H9 (cell line): Measurements from ENCODE around the gene NEU3. TPM values are rescaled to one million over a fixed set of nuclear protein-coding genes. Genes with fewer than 3 reads are reported as not detected.

Source experiments
- DNase-seq: peaks from one replicate; pipeline ENCODE4 v3.0.0-alpha.2; 2017
- H2AFZ ChIP-seq: one replicate; pipeline ENCODE4 v1.6.1; 2013; ENCODE audit warnings: mild to moderate bottlenecking, low read length, control low read depth, moderate library complexity
- H2AK5ac ChIP-seq: 2 replicates; pipeline ENCODE4 v1.6.1; 2013; ENCODE audit warnings: low read length, control low read depth, mixed read lengths; ENCODE audit not compliant: insufficient read length
- H2BK120ac ChIP-seq: one replicate; pipeline ENCODE4 v1.6.1; 2013; ENCODE audit warnings: low read depth, mild to moderate bottlenecking, low read length, control low read depth, inconsistent platforms; ENCODE audit not compliant: poor library complexity, severe bottlenecking
- H2BK12ac ChIP-seq: 2 replicates; pipeline ENCODE4 v1.6.1; 2013; ENCODE audit warnings: low read length, control low read depth, mixed read lengths, low read depth; ENCODE audit not compliant: insufficient read length
- H2BK15ac ChIP-seq: 2 replicates; pipeline ENCODE4 v1.6.1; 2013; ENCODE audit warnings: low read depth, low read length, control low read depth
- H2BK20ac ChIP-seq: one replicate; pipeline ENCODE4 v1.6.1; 2013; ENCODE audit warnings: low read depth, mild to moderate bottlenecking, low read length, control low read depth, inconsistent platforms; ENCODE audit not compliant: poor library complexity, severe bottlenecking
- H2BK5ac ChIP-seq: 2 replicates; pipeline ENCODE4 v1.6.1; 2013; ENCODE audit warnings: low read length, control low read depth, mixed read lengths; ENCODE audit not compliant: insufficient read length
- H3K14ac ChIP-seq: 2 replicates; pipeline ENCODE4 v1.6.1; 2013; ENCODE audit warnings: low read length, control low read depth; ENCODE audit not compliant: insufficient read depth
- H3K18ac ChIP-seq: 2 replicates; pipeline ENCODE4 v1.6.1; 2013; ENCODE audit warnings: low read depth, mild to moderate bottlenecking, mixed read lengths, low read length, control low read depth; ENCODE audit not compliant: insufficient read length
- H3K23ac ChIP-seq: 2 replicates; pipeline ENCODE4 v1.6.1; 2013; ENCODE audit warnings: low read length, control low read depth, mixed read lengths, low read depth; ENCODE audit not compliant: insufficient read length
- H3K23me2 ChIP-seq: 2 replicates; pipeline ENCODE4 v1.6.1; 2013; ENCODE audit warnings: low read depth, mild to moderate bottlenecking, mixed read lengths, low read length, control low read depth; ENCODE audit not compliant: insufficient read length, poor library complexity, severe bottlenecking
- H3K27ac ChIP-seq: 2 replicates; pipeline ENCODE4 v1.5.1; 2013; ENCODE audit warnings: low read length, control low read depth, mixed read lengths, low read depth; ENCODE audit not compliant: insufficient read length
- H3K27me3 ChIP-seq: 2 replicates; pipeline ENCODE4 v1.6.1; 2013; ENCODE audit warnings: low read length, control low read depth, inconsistent platforms; ENCODE audit not compliant: insufficient read depth
- H3K4ac ChIP-seq: 2 replicates; pipeline ENCODE4 v1.6.1; 2013; ENCODE audit warnings: low read depth, mild to moderate bottlenecking, control low read depth, inconsistent platforms, low read length, moderate library complexity
- H3K4me1 ChIP-seq: 2 replicates; pipeline ENCODE4 v1.6.1; 2013; ENCODE audit warnings: low read length, control low read depth, inconsistent platforms; ENCODE audit not compliant: insufficient read depth
- H3K4me2 ChIP-seq: 2 replicates; pipeline ENCODE4 v1.6.1; 2013; ENCODE audit warnings: low read length, control low read depth, mixed read lengths; ENCODE audit not compliant: insufficient read length, insufficient read depth
- H3K56ac ChIP-seq: 2 replicates; pipeline ENCODE4 v1.6.1; 2013; ENCODE audit warnings: low read depth, mild to moderate bottlenecking, mixed read lengths, low read length, control low read depth; ENCODE audit not compliant: insufficient read length
- H3K79me1 ChIP-seq: 2 replicates; pipeline ENCODE4 v1.6.1; 2013; ENCODE audit warnings: low read depth, mild to moderate bottlenecking, moderate library complexity, low read length, control low read depth, inconsistent platforms; ENCODE audit not compliant: insufficient read depth, poor library complexity, severe bottlenecking
- H3K79me2 ChIP-seq: 2 replicates; pipeline ENCODE4 v1.6.1; 2013; ENCODE audit warnings: low read length, control low read depth, inconsistent platforms; ENCODE audit not compliant: insufficient read depth
- H3K9ac ChIP-seq: 2 replicates; pipeline ENCODE4 v1.6.1; 2013; ENCODE audit warnings: low read length, control low read depth, mixed read lengths; ENCODE audit not compliant: insufficient read length; ENCODE audit errors: extremely low read depth
- H3K9me3 ChIP-seq: one replicate; pipeline ENCODE4 v1.6.1; 2013; ENCODE audit warnings: low read depth, low read length, inconsistent platforms; ENCODE audit not compliant: control insufficient read depth
- H3T11ph ChIP-seq: one replicate; pipeline ENCODE4 v1.6.1; 2013; ENCODE audit warnings: mild to moderate bottlenecking, low read length, control low read depth, inconsistent platforms
- H4K20me1 ChIP-seq: one replicate; pipeline ENCODE4 v1.6.1; 2013; ENCODE audit not compliant: control insufficient read depth, insufficient read length, insufficient read depth
- H4K5ac ChIP-seq: 2 replicates; pipeline ENCODE4 v1.6.1; 2013; ENCODE audit warnings: low read depth, mild to moderate bottlenecking, mixed read lengths, low read length, control low read depth; ENCODE audit not compliant: insufficient read length
- H4K8ac ChIP-seq: replicated peaks from 2 replicates; pipeline ENCODE4 v1.6.1; 2013; ENCODE audit warnings: low read length, control low read depth, mixed read lengths, low read depth; ENCODE audit not compliant: insufficient read length
- H4K91ac ChIP-seq: 2 replicates; pipeline ENCODE4 v1.6.1; 2013; ENCODE audit warnings: low read depth, mild to moderate bottlenecking, moderate library complexity, mixed read lengths, low read length, control low read depth; ENCODE audit not compliant: insufficient read length
- H3K27ac Mint-ChIP-seq, 3 experiments: 2 replicates in 2 of 3; 3 replicates in 1 of 3; pipeline ENCODE4 v1.8.0; 2020 to 2021; ENCODE audit warnings: mixed read lengths in 3 of 3, mild to moderate bottlenecking in 1 of 3, moderate library complexity in 1 of 3
- H3K27me3 Mint-ChIP-seq: 2 replicates; pipeline ENCODE4 v1.8.0; 2021; ENCODE audit warnings: low read depth, mild to moderate bottlenecking, moderate library complexity, mixed read lengths
- H3K36me3 Mint-ChIP-seq, 3 experiments: 2 replicates in 2 of 3; 3 replicates in 1 of 3; pipeline ENCODE4 v1.8.0; 2020 to 2021; ENCODE audit warnings: low read depth in 3 of 3, mixed read lengths in 3 of 3; ENCODE audit not compliant: insufficient read depth in 1 of 3
- H3K4me1 Mint-ChIP-seq, 2 experiments: 2 replicates each; pipeline ENCODE4 v1.8.0; 2020; ENCODE audit warnings: mixed read lengths in 2 of 2
- H3K4me3 Mint-ChIP-seq, 2 experiments: 2 replicates in 1 of 2; 3 replicates in 1 of 2; pipeline ENCODE4 v1.8.0; 2020 to 2021; ENCODE audit warnings: mild to moderate bottlenecking in 2 of 2, mixed read lengths in 2 of 2, moderate library complexity in 1 of 2
- H3K9me3 Mint-ChIP-seq, 2 experiments: 2 replicates in 1 of 2; 3 replicates in 1 of 2; pipeline ENCODE4 v1.8.0; 2020; ENCODE audit warnings: mild to moderate bottlenecking in 2 of 2, mixed read lengths in 2 of 2, moderate library complexity in 1 of 2
- WGBS: extraction: QIAGEN DNeasy Blood & Tissue Kit; methylation state at CpG from one replicate; pipeline ENCODE4 v1.1.7; 2013; ENCODE audit warnings: missing lambda C conversion rate, low lambda C conversion rate, mixed read lengths; ENCODE audit not compliant: insufficient read length; ENCODE audit errors: extremely low coverage; 5-methylcytosine and 5-hydroxymethylcytosine counted together
- total RNA-seq: library from RNA; stranded (reverse); gene quantifications from 2 replicates; pipeline ENCODE4 v1.2.1, GENCODE V29; 2021
- TF ChIP-seq, protein P1 (sequence below): fragments of 200-600 bp; sonication (generic); conservative IDR thresholded peaks from 3 replicates; pipeline ENCODE4 v1.8.0; 2021; ENCODE audit warnings: antibody characterized with exemption, mild to moderate bottlenecking

The NEU3 gene
- total RNA-seq, 1 experiment from 2014 or later, result 15.9 TPM

DNA sequence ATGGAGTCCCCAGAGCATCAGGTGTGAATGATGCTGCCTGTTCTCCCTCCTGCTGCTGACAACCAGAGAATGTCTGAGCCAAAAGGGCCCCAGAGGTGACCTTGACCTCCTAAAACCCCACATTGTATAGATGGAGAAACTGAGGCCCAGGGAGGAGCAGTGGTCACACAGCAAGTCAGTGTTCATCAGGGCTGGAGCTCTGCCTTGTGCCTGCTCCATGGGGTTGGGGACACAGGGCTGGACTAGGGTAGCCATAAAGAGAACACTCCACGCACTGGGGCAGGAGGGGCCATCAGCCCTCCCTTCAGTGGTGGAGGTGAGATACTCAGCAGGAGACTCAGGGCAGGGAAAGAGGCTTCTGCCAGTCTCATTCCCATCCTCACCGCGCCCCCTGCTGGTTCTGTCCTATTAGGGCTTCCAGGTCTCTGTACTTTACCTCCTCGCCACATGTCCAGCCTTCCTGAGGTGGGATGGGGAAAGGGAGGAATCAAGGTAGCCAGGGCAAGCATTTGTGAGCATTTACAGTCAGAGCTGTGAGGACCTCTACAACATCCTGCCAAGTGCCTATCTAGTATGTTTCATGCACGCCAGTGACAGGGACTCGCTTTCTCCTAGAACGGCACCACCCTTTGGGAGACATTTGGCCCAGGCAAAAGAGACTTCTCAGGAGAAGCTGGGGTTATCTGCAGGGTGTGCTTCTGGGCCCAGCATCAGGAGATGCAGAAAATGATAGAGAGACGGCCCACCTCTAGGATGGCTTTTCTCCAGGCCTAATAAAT lies 43.2 kb downstream of the NEU3 start:
- no peak overlapping the region for H2BK12ac ChIP-seq
- no peak overlapping the region for H2AK5ac ChIP-seq
- no peak overlapping the region for H3K27ac Mint-ChIP-seq
- no peak overlapping the region for H4K91ac ChIP-seq
- H3K27me3 Mint-ChIP-seq, result no peaks in the 10 kb centered on the region; the same call in 1 of the 2 replicates
- no peak overlapping the region for H4K5ac ChIP-seq
- H2BK15ac ChIP-seq, result no peak overlapping the region
- peaks cover 7 to 9% of the 10 kb centered on the region in 2 experiments for H3K4me1 Mint-ChIP-seq
- H3K9me3 ChIP-seq, result no peaks in the 10 kb centered on the region
- no peak overlapping the region for H3K9ac ChIP-seq
- no peak overlapping the region for H3T11ph ChIP-seq
- no peaks in the 10 kb centered on the region for H3K36me3 Mint-ChIP-seq
- TF ChIP-seq, protein P1, sequence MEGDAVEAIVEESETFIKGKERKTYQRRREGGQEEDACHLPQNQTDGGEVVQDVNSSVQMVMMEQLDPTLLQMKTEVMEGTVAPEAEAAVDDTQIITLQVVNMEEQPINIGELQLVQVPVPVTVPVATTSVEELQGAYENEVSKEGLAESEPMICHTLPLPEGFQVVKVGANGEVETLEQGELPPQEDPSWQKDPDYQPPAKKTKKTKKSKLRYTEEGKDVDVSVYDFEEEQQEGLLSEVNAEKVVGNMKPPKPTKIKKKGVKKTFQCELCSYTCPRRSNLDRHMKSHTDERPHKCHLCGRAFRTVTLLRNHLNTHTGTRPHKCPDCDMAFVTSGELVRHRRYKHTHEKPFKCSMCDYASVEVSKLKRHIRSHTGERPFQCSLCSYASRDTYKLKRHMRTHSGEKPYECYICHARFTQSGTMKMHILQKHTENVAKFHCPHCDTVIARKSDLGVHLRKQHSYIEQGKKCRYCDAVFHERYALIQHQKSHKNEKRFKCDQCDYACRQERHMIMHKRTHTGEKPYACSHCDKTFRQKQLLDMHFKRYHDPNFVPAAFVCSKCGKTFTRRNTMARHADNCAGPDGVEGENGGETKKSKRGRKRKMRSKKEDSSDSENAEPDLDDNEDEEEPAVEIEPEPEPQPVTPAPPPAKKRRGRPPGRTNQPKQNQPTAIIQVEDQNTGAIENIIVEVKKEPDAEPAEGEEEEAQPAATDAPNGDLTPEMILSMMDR, result peak; percentile 85
- no peak overlapping the region for H3K23ac ChIP-seq
- no peak overlapping the region for H4K8ac ChIP-seq
- no peaks in the 10 kb centered on the region for H4K20me1 ChIP-seq
- H3K79me2 ChIP-seq, result no peaks in the 10 kb centered on the region
- H2BK120ac ChIP-seq, result no peak overlapping the region
- H2BK5ac ChIP-seq, result no peak overlapping the region
- no peak overlapping the region for H3K4me3 Mint-ChIP-seq
- peak; percentile 86 for DNase-seq
- H3K27ac ChIP-seq, result no peak overlapping the region
- no peaks in the 10 kb centered on the region for H3K4me1 ChIP-seq
- no peak overlapping the region for H2BK20ac ChIP-seq
- H3K14ac ChIP-seq, result no peak overlapping the region
- H3K27me3 ChIP-seq, result no peaks in the 10 kb centered on the region
- H3K4me2 ChIP-seq, result no peak overlapping the region
- H3K56ac ChIP-seq, result no peak overlapping the region
- no peaks in the 10 kb centered on the region for H3K9me3 Mint-ChIP-seq
- H2AFZ ChIP-seq, result no peak overlapping the region
- WGBS, result no CpG with 5 or more reads among the region's 8 CpGs
- no peak overlapping the region for H3K18ac ChIP-seq
- H3K79me1 ChIP-seq, result no peaks in the 10 kb centered on the region
- no peak overlapping the region for H3K4ac ChIP-seq
- H3K23me2 ChIP-seq, result no peaks in the 10 kb centered on the region
